OCI-LY7 (cell line): ENCODE data around the gene GIMAP8.

ENCODE experiments used
- CTCF ChIP-seq: fragments of 200-600 bp; sonication (generic); conservative IDR thresholded peaks from 2 replicates; pipeline ENCODE4 v1.5.1; 2014; ENCODE audit warnings: mild to moderate bottlenecking, antibody characterized with exemption, low read length, moderate library complexity, mixed read lengths
- EZH2phosphoT487 ChIP-seq: fragments of 200-600 bp; sonication (generic); IDR thresholded peaks from 2 replicates; pipeline ENCODE4 v1.6.1; 2018; ENCODE audit warnings: low read depth, borderline replicate concordance, mild to moderate bottlenecking, mixed run types, antibody characterized with exemption, low read length, moderate library complexity, mixed read lengths

DNA sequence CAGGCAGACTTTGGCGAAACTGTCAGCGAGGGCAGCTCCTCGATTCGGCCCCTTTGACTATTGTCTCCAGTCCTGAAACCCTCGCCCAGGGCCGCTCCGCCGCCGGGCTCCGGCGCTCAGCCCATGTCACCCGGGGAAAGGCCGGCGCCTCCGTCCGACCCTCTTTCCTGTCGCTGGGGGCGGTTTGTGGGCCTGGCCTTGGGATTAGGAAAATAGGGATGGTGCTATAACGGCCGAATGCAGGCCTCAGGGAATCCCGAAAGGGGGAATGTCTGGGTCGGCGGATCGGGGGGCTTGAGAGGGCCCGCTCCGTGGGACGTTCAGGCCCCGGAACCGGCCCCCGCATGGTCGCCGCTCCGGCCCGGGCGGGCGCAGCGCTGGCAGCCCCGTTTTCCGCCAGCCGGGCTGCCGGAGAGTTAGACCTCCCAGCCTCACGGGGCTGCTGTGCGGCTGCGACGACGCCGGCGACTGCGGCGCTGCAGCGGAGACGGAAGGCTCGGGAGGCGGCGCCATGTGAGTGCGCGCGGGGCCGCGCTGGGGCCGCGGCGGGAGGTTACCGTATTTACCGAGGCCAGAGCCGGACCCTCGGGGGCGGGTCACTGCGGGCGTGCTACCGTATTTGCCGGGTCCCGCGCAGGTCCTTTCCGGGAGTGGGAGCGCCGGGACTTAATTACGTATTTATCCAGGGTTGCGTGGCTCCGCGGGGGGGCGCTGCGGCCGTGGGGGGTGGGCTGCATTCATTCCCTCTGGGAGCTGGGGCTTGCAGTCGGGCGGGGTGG lies 45.4 kb upstream of the GIMAP8 start:
- TF ChIP-seq CTCF (peak; percentile 62), EZH2phosphoT487 (no peak)
